Dendritic cell treated with granulocyte-macrophage colony-stimulating factor and Interleukin-4, amounts not matched to agents 40 ng/mL and 50 ng/mL, for 4 days (primary cell): ENCODE results near the gene CLIP3.
A peak's percentile ranks its signal among the peaks of the same experiment; 100 is the strongest.
"Not testable (repeated sequence)": the region's sequence is repeated elsewhere in the genome, so short reads cannot be mapped to it uniquely, and the experiment has no call there.

Source experiments
- H3K27ac Mint-ChIP-seq: one replicate; pipeline ENCODE4 v1.8.0; 2022; ENCODE audit warnings: mild to moderate bottlenecking, mixed read lengths
- H3K27me3 Mint-ChIP-seq: one replicate; pipeline ENCODE4 v1.8.0; 2022; ENCODE audit warnings: mild to moderate bottlenecking, mixed read lengths
- H3K36me3 Mint-ChIP-seq: one replicate; pipeline ENCODE4 v1.8.0; 2022; ENCODE audit warnings: low read depth, mixed read lengths
- H3K4me1 Mint-ChIP-seq: one replicate; pipeline ENCODE4 v1.8.0; 2022; ENCODE audit warnings: low read depth, mixed read lengths
- H3K4me3 Mint-ChIP-seq: one replicate; pipeline ENCODE4 v1.8.0; 2022; ENCODE audit warnings: mild to moderate bottlenecking, moderate library complexity, mixed read lengths
- H3K9me3 Mint-ChIP-seq: one replicate; pipeline ENCODE4 v1.8.0; 2022; ENCODE audit warnings: mixed read lengths
- intact Hi-C: fragments of 100-400 bp; cut with micrococcal nuclease; formaldehyde crosslinking; loops from one replicate; pipeline ENCODE4 v1.15.0; 2022

CLIP3 gene

DNA sequence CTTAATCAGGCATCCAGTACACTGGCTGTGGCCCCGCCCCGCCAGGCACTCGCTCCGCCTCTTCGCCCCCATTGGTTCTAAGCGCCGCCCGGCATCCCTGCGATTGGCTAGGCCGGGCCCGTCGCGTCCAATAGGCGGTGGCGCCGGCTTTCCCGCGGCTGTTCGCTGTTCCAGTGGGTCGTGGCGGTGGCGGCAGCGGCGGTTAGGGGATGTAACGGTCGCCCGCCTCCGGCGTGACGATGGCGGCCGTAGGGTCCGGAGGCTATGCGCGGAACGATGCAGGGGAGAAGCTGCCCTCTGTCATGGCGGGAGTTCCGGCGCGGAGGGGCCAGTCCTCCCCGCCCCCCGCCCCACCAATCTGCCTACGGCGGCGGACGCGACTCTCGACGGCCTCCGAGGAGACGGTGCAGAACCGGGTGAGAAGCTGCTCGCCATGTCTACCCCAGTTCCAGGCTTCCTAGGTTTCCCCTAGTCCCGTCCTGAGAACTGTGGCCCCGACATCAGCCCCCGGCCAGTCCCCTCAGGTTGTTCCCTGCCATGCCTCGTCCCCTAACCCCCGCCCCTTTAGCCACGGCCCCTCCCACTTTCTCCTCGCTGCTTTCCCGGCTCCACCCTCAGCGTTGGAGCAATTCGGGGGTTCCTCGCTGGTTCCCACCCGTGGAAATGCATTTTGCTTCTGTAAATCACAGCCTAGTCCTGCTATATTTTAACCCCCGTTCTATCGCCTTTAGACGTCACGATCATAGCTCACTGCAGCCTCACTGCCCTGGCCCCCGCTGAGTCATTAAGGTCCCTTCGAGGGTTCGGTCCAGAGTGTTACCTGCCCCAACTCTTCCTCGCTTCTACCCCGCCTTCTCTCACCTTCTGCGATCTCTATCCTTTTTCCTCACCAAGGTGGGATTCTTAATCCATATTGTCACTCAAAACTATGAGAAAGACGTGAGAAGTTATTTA is 22.3 kb upstream of the CLIP3 start, which contains the start of gene WDR62:
TSS of gene WDR62 (plus strand) at position 165 of the 954 bp plus-strand sequence. CDS start at position 240, 75 bp downstream.
- Mint-ChIP-seq H3K9me3 (no peaks in the 10 kb centered on the region), H3K27me3 (no peaks in the 10 kb centered on the region), H3K4me1 (peaks cover 43% of the 10 kb centered on the region), H3K36me3 (peaks cover 21% of the 10 kb centered on the region), H3K27ac (peak within 1 kb of the TSS; percentile 89), H3K4me3 (peak within 1 kb of the TSS; percentile 97)
- intact Hi-C loops = loop anchor here (1.0 to 5.0 kb wide), 4 partner anchors 40 to 308 kb away; partner anchors contain the start of genes ALKBH6, LIN37, PSENEN and SDHAF1

DNA sequence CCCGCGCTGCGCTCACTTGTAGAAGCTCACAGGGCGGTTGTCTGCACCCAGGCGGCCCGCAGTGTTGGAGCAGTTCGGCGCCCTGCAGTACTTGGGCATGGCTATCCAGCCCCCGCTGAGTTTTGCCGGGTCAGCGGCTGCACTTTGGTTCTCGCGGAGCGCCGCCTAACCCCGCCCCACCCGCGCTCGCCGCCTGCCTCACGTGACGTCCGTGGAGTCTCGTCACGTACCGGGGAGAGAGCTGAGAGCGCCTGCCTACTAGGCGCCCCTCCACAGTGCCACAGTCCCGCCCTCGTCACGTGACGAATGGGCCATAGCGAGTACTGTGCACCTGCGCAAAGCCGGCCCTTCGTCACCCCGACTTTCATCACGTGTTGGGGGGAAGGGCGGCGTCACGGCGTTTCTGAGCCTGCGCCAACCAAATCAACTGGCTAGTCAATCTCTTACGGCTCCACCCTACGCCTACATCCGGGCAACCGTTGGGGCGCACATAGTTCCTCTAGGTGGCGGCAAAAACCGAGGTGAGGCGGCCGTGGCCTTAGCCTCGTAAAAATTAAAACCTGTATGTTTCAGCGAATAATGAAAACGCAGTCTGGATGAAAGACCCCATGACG is 21.6 kb upstream of the CLIP3 start, which contains the start of gene THAP8:
TSS of gene THAP8 (minus strand) at position 167 of the 614 bp plus-strand sequence. CDS start at position 99, 68 bp downstream.
- Mint-ChIP-seq H3K9me3 (no peaks in the 10 kb centered on the region), H3K4me1 (peaks cover 43% of the 10 kb centered on the region), H3K36me3 (peaks cover 21% of the 10 kb centered on the region), H3K27ac (peak within 1 kb of the TSS; percentile 89), H3K4me3 (peak within 1 kb of the TSS; percentile 97), H3K27me3 (no peaks in the 10 kb centered on the region)
- intact Hi-C loops = loop anchor here (1.0 to 5.0 kb wide), 4 partner anchors 39 to 307 kb away; partner anchors contain the start of genes ALKBH6, LIN37, PSENEN and SDHAF1

GRCh38 chr19:36051637-36052036 is 19.0 kb upstream of the CLIP3 start:
- no peak overlapping the region for H3K4me3 Mint-ChIP-seq
- no peak overlapping the region for H3K27ac Mint-ChIP-seq
- H3K27me3 Mint-ChIP-seq = no peaks in the 10 kb centered on the region
- intact Hi-C loops = loop anchor here (5.0 kb wide), 2 partner anchors 54 to 304 kb away; partner anchors contain the start of genes LIN37, PSENEN, SDHAF1 and U2AF1L4
- H3K9me3 Mint-ChIP-seq = no peaks in the 10 kb centered on the region
- H3K36me3 Mint-ChIP-seq = peaks cover 21% of the 10 kb centered on the region
- peaks cover 37% of the 10 kb centered on the region for H3K4me1 Mint-ChIP-seq

DNA sequence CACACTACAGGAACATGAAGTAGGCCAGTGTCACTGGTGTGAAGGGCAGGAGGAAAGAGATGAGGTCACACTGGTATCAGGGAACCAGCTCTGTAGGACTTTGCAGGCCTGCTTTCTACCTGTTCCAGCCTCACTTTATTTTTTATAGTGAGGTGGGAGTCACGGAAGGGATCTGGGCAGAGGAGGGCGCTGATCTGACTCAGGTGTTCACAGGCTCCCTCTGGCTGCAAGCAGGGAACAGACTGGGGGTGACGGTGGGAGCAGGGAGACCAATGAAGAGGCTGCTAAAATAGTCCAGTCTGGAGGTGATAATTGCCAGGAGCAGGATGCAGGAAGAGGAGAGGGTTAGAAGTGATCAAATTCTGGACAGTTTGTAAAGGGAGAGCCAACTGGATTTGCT is 18.6 kb upstream of the CLIP3 start:
- H3K27ac Mint-ChIP-seq = no peak overlapping the region
- H3K36me3 Mint-ChIP-seq = peaks cover 21% of the 10 kb centered on the region
- no peak overlapping the region for H3K4me3 Mint-ChIP-seq
- peaks cover 33% of the 10 kb centered on the region for H3K4me1 Mint-ChIP-seq
- H3K27me3 Mint-ChIP-seq = no peaks in the 10 kb centered on the region
- H3K9me3 Mint-ChIP-seq = no peaks in the 10 kb centered on the region
- intact Hi-C loops = loop anchor here (5.0 kb wide), 2 partner anchors 54 to 304 kb away; partner anchors contain the start of genes LIN37, PSENEN, SDHAF1 and U2AF1L4

DNA sequence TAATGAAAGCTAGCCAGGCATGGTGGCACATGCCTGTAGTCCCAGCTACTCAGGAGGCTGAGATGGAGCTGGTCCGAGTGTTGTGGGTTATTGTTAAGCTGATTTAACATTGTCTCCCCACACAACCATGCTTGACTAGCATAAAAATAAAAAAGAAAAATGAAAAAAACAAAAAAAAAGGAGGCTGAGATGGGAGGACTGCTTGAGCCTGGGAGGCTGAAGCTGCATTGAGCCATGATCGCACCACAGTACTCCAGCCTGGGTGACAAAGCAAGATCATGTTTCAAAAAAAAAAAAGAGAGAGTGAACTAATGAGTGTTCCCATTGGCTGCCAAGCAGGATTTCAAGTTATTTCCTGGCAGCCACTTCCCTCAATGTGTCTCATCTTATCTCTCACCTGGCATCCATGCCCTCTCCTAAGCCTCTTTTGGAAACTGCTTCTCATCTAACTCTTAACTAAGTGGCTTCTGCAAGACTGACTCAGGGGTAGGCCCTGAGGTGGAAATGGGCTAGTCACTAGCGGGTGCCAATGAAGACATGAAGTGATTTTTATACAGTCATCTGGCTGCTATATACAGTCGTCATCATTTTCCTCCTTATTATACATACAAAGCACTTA is 16.5 kb upstream of the CLIP3 start:
- Mint-ChIP-seq H3K4me1 (peaks cover 23% of the 10 kb centered on the region), H3K27ac (no peak overlapping the region), H3K9me3 (no peaks in the 10 kb centered on the region), H3K36me3 (peaks cover 26% of the 10 kb centered on the region), H3K4me3 (no peak overlapping the region), H3K27me3 (no peaks in the 10 kb centered on the region)
- intact Hi-C loops = no loop called here

- Mint-ChIP-seq H3K27me3 (no peaks in the 10 kb centered on the region), H3K4me1 (peaks cover 14% of the 10 kb centered on the region), H3K36me3 (peaks cover 18% of the 10 kb centered on the region), H3K9me3 (no peaks in the 10 kb centered on the region), H3K27ac (no peak overlapping the region), H3K4me3 (no peak overlapping the region)
- intact Hi-C loops = no loop called here
Measured at GRCh38 chr19:36047835-36048234, 15.2 kb upstream of the CLIP3 start.

DNA sequence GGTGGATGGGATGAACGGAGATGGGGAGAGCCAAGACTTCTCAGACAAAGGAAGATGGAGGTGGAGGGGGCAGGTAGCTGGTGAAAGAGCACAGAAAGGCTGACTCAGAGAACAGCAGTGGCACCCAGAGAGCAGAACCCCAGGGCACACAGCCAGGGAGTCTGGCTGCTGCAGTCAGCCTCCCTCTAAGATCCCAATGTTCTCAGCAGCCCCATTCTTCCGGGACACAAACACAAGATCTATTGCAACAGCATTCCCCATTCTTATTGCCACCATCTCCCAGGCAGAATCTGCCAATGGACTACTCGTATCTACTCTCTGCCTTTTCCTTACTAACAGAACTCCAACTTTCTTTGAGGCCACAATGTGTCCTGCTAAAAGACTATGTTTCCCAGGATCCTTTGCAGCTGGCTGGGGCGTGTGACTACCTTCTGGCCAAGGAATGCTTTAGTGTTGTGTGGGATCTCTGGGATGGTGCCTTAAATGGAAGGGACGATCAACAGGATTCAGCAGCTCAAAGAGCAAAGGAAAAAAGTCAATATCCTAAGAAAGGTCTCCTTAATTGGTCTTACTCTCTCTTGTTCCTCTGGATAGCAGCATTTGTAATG is 13.9 kb upstream of the CLIP3 start:
- Mint-ChIP-seq H3K27ac (no peak overlapping the region), H3K9me3 (no peaks in the 10 kb centered on the region), H3K36me3 (peaks cover 18% of the 10 kb centered on the region), H3K4me3 (no peak overlapping the region), H3K4me1 (peaks cover 21% of the 10 kb centered on the region), H3K27me3 (no peaks in the 10 kb centered on the region)
- intact Hi-C loops = no loop called here

- intact Hi-C loops = no loop called here
- no peaks in the 10 kb centered on the region for H3K27me3 Mint-ChIP-seq
- H3K27ac Mint-ChIP-seq = no peak overlapping the region
- no peak overlapping the region for H3K4me3 Mint-ChIP-seq
- H3K4me1 Mint-ChIP-seq = peaks cover 13% of the 10 kb centered on the region
- H3K36me3 Mint-ChIP-seq = peaks cover 28% of the 10 kb centered on the region
- H3K9me3 Mint-ChIP-seq = no peaks in the 10 kb centered on the region
Measured at GRCh38 chr19:36043952-36044351, 11.3 kb upstream of the CLIP3 start.

DNA sequence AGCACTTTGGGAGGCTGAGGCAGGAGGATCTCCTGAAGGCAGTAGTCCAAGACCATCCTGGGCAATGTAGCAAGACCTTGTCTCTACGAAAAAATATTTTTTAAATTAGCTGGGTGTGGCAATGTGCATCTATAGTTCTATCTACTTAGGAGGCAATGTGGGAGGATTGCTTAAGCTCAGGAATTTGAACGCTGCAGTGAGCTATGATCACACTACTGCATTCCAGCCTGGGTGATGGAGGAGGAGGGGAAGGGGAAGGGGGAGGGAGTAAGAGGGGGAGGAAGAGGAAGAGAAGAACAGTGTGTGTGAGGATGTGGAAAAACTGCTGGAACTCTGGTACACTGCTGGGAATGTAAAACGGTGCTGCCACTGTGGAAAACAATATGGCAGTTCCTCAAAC is 9.2 kb upstream of the CLIP3 start:
- Mint-ChIP-seq H3K27me3 (no peaks in the 10 kb centered on the region), H3K4me1 (peaks cover 18% of the 10 kb centered on the region), H3K9me3 (no peaks in the 10 kb centered on the region), H3K27ac (no peak overlapping the region), H3K36me3 (peaks cover 45% of the 10 kb centered on the region), H3K4me3 (no peak overlapping the region)
- intact Hi-C loops = no loop called here

DNA sequence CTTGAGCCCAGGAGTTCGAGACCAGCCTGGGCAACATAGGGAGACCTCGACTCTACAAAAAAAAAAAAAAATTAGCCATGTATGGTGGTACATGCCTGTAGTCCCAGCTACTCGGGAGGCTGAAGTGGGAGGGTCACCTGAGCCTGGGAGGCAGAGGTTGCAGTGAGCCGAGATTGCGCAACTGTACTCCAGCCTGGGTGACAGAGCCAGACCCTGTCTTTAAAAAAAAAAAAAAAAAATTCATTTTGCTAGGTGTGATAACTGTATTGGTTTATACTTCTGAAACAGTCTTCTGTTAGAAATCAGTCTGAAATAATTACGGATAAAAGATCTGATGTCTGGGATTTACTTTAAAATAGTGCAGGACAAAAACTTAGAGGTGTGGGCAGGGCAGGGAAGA is 8.4 kb upstream of the CLIP3 start:
- H3K27ac Mint-ChIP-seq, H3K4me3 Mint-ChIP-seq, H3K9me3 Mint-ChIP-seq, intact Hi-C loops, H3K27me3 Mint-ChIP-seq: not testable (repeated sequence)
- Mint-ChIP-seq H3K4me1 (peaks cover 21% of the 10 kb centered on the region), H3K36me3 (peaks cover 47% of the 10 kb centered on the region)

DNA sequence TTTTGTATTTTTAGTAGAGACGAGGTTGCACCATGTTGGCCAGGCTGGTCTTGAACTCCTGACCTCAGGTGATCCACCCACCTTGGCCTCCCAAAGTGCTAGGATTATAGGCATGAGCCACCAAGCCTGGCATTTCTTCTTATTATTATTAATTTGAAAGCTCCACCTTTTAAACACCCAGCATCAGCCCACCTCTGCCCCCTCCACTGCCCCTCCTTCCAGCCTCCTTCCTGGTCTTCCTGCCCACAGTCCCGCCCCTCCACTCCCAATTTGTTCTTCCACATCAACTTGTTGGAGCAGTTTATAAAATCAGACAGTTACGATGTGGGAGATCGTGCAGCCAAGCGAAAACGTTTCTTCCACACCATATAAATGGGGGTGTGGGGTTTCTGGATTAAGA is 7.8 kb upstream of the CLIP3 start:
- H3K4me3 Mint-ChIP-seq = no peak overlapping the region
- H3K27me3 Mint-ChIP-seq = no peaks in the 10 kb centered on the region
- intact Hi-C loops = no loop called here
- no peak overlapping the region for H3K27ac Mint-ChIP-seq
- H3K9me3 Mint-ChIP-seq = no peaks in the 10 kb centered on the region
- peaks cover 50% of the 10 kb centered on the region for H3K36me3 Mint-ChIP-seq
- H3K4me1 Mint-ChIP-seq = peaks cover 26% of the 10 kb centered on the region

GRCh38 chr19:36031308-36031707 is 1.4 kb downstream of the CLIP3 start:
- intact Hi-C loops = no loop called here
- no peak overlapping the region for H3K27ac Mint-ChIP-seq
- peaks cover 18% of the 10 kb centered on the region for H3K27me3 Mint-ChIP-seq
- H3K9me3 Mint-ChIP-seq = no peaks in the 10 kb centered on the region
- peaks cover 26% of the 10 kb centered on the region for H3K36me3 Mint-ChIP-seq
- H3K4me1 Mint-ChIP-seq = peaks cover 16% of the 10 kb centered on the region
- no peak overlapping the region for H3K4me3 Mint-ChIP-seq
